ENCODE measurements around the gene ATAD3B.
A peak's percentile ranks its signal among the peaks of the same experiment; 100 is the strongest.

ATAD3B gene

GRCh38 chr1:1429671-1430073 is 41.9 kb upstream of the ATAD3B start:
- DNase-seq (ENCODE audit: low spot score in 2 of 2) (no peak), ATAC-seq (ENCODE audit: low read depth) (no peak)
- Mint-ChIP-seq H3K4me3 (no peak overlapping the region), H3K9me3 (no peaks in the 10 kb centered on the region), H3K27me3 (peaks cover 21% of the 10 kb centered on the region), H3K4me1 (no peaks in the 10 kb centered on the region), H3K27ac (no peak overlapping the region), H3K36me3 (peaks cover 2% of the 10 kb centered on the region)

GRCh38 chr1:1430114-1430982 is 41.2 kb upstream of the ATAD3B start:
- H3K27me3 Mint-ChIP-seq = peaks cover 23% of the 10 kb centered on the region
- H3K4me1 Mint-ChIP-seq = peaks cover 5% of the 10 kb centered on the region
- peaks cover 2% of the 10 kb centered on the region for H3K36me3 Mint-ChIP-seq
- no peak overlapping the region for H3K27ac Mint-ChIP-seq
- no peak overlapping the region for H3K4me3 Mint-ChIP-seq
- DNase-seq (ENCODE audit: low spot score in 2 of 2) = peak in 1 of 2 donors; percentile 13
- ATAC-seq (ENCODE audit: low read depth) = no peak
- no peaks in the 10 kb centered on the region for H3K9me3 Mint-ChIP-seq

- no peaks in the 10 kb centered on the region for H3K9me3 Mint-ChIP-seq
- peaks cover 6% of the 10 kb centered on the region for H3K4me1 Mint-ChIP-seq
- H3K27ac Mint-ChIP-seq = no peak overlapping the region
Measured at GRCh38 chr1:1430992-1431844, 40.3 kb upstream of the ATAD3B start.

GRCh38 chr1:1431845-1432273 is 39.7 kb upstream of the ATAD3B start:
- no peaks in the 10 kb centered on the region for H3K9me3 Mint-ChIP-seq
- DNase-seq (ENCODE audit: low spot score in 2 of 2) = peak in 1 of 2 donors; percentile 12

More at GRCh38 chr1:1430992-1431844, 40.3 kb upstream of the ATAD3B start:
- Mint-ChIP-seq H3K36me3 (peaks cover 2% of the 10 kb centered on the region), H3K27me3 (peaks cover 20% of the 10 kb centered on the region), H3K4me3 (no peak overlapping the region)
- DNase-seq (ENCODE audit: low spot score in 2 of 2) (peak in 1 of 2 donors; percentile 13), ATAC-seq (ENCODE audit: low read depth) (no peak)

GRCh38 chr1:1432274-1432950 is 39.2 kb upstream of the ATAD3B start:
- ATAC-seq (ENCODE audit: low read depth) (no peak), DNase-seq (ENCODE audit: low spot score in 2 of 2) (peak in 1 of 2 donors; percentile 15)
- peaks cover 17% of the 10 kb centered on the region for H3K27me3 Mint-ChIP-seq
- H3K36me3 Mint-ChIP-seq = peaks cover 2% of the 10 kb centered on the region
- H3K9me3 Mint-ChIP-seq = no peaks in the 10 kb centered on the region
- H3K4me3 Mint-ChIP-seq = no peak overlapping the region
- peaks cover 8% of the 10 kb centered on the region for H3K4me1 Mint-ChIP-seq
- H3K27ac Mint-ChIP-seq = no peak overlapping the region

More at GRCh38 chr1:1431845-1432273, 39.7 kb upstream of the ATAD3B start:
- Mint-ChIP-seq H3K27ac (no peak overlapping the region), H3K27me3 (peaks cover 19% of the 10 kb centered on the region), H3K4me1 (peaks cover 8% of the 10 kb centered on the region), H3K4me3 (no peak overlapping the region), H3K36me3 (peaks cover 2% of the 10 kb centered on the region)
- no peak for ATAC-seq (ENCODE audit: low read depth)

GRCh38 chr1:1432951-1433803 is 38.4 kb upstream of the ATAD3B start:
- Mint-ChIP-seq H3K9me3 (no peaks in the 10 kb centered on the region), H3K27ac (no peak overlapping the region), H3K36me3 (peaks cover 2% of the 10 kb centered on the region), H3K4me1 (peaks cover 8% of the 10 kb centered on the region), H3K4me3 (no peak overlapping the region), H3K27me3 (peaks cover 17% of the 10 kb centered on the region)
- DNase-seq (ENCODE audit: low spot score in 2 of 2) (peak in 1 of 2 donors; percentile 11), ATAC-seq (ENCODE audit: low read depth) (no peak)

- Mint-ChIP-seq H3K27me3 (peaks cover 14% of the 10 kb centered on the region), H3K4me1 (peaks cover 8% of the 10 kb centered on the region), H3K36me3 (no peaks in the 10 kb centered on the region), H3K9me3 (no peaks in the 10 kb centered on the region), H3K4me3 (no peak overlapping the region), H3K27ac (no peak overlapping the region)
- DNase-seq (ENCODE audit: low spot score in 2 of 2) (no peak), ATAC-seq (ENCODE audit: low read depth) (no peak)
Measured at GRCh38 chr1:1433804-1434130, 37.8 kb upstream of the ATAD3B start.

GRCh38 chr1:1434131-1434823 is 37.3 kb upstream of the ATAD3B start:
- ATAC-seq (ENCODE audit: low read depth) = peak; percentile 30
- Mint-ChIP-seq H3K27ac (no peak overlapping the region), H3K4me1 (peaks cover 8% of the 10 kb centered on the region), H3K9me3 (no peaks in the 10 kb centered on the region), H3K4me3 (no peak overlapping the region), H3K36me3 (no peaks in the 10 kb centered on the region), H3K27me3 (peaks cover 14% of the 10 kb centered on the region)
- DNase-seq (ENCODE audit: low spot score in 2 of 2) = no peak

- peak overlapping the region; percentile 64 for H3K4me3 Mint-ChIP-seq
- no peaks in the 10 kb centered on the region for H3K36me3 Mint-ChIP-seq
- no peak overlapping the region for H3K27ac Mint-ChIP-seq
- ATAC-seq (ENCODE audit: low read depth) = no peak
- no peak for DNase-seq (ENCODE audit: low spot score in 2 of 2)
- H3K4me1 Mint-ChIP-seq = peaks cover 8% of the 10 kb centered on the region
- H3K9me3 Mint-ChIP-seq = no peaks in the 10 kb centered on the region
- peaks cover 14% of the 10 kb centered on the region for H3K27me3 Mint-ChIP-seq
Measured at GRCh38 chr1:1434824-1435105, 36.8 kb upstream of the ATAD3B start.

- no peaks in the 10 kb centered on the region for H3K9me3 Mint-ChIP-seq
- no peak within 1 kb of the TSS for H3K27ac Mint-ChIP-seq
- H3K4me3 Mint-ChIP-seq = peak within 1 kb of the TSS; percentile 64
- H3K27me3 Mint-ChIP-seq = peaks cover 12% of the 10 kb centered on the region
- peak; percentile 83 for ATAC-seq (ENCODE audit: low read depth)
- DNase-seq (ENCODE audit: low spot score in 2 of 2) = peak; percentile 56 to 75
- no peaks in the 10 kb centered on the region for H3K36me3 Mint-ChIP-seq
- H3K4me1 Mint-ChIP-seq = peaks cover 8% of the 10 kb centered on the region
Measured at GRCh38 chr1:1435106-1435903, 36.3 kb upstream of the ATAD3B start, which contains the start of gene VWA1. Gene VWA1 (plus strand): TSS chr1:1435690. CDS start chr1:1435749, 59 bp downstream.

GRCh38 chr1:1435911-1436629 is 35.5 kb upstream of the ATAD3B start:
- Mint-ChIP-seq H3K36me3 (no peaks in the 10 kb centered on the region), H3K27ac (no peak overlapping the region), H3K4me1 (peaks cover 10% of the 10 kb centered on the region), H3K4me3 (peak overlapping the region; percentile 54), H3K9me3 (no peaks in the 10 kb centered on the region), H3K27me3 (peaks cover 15% of the 10 kb centered on the region)
- DNase-seq (ENCODE audit: low spot score in 2 of 2) (no peak), ATAC-seq (ENCODE audit: low read depth) (peak; percentile 3)

GRCh38 chr1:1436630-1437032 is 34.9 kb upstream of the ATAD3B start:
- Mint-ChIP-seq H3K27ac (no peak overlapping the region), H3K4me1 (peaks cover 10% of the 10 kb centered on the region)

More at GRCh38 chr1:1436630-1437032, 34.9 kb upstream of the ATAD3B start:
- no peak for DNase-seq (ENCODE audit: low spot score in 2 of 2)
- peak overlapping the region; percentile 54 for H3K4me3 Mint-ChIP-seq
- H3K9me3 Mint-ChIP-seq = no peaks in the 10 kb centered on the region
- H3K27me3 Mint-ChIP-seq = peaks cover 15% of the 10 kb centered on the region
- H3K36me3 Mint-ChIP-seq = no peaks in the 10 kb centered on the region
- ATAC-seq (ENCODE audit: low read depth) = no peak

Data from memory B cell (primary cell).